Activated CD8-positive, alpha-beta T cell treated with anti-CD3 and anti-CD28 coated beads for 36 hours (primary cell): ENCODE measurements around the gene PLCB4. TPM values are rescaled to one million over a fixed set of nuclear protein-coding genes. Genes with fewer than 3 reads are reported as not detected.
A peak's percentile ranks its signal among the peaks of the same experiment; 100 is the strongest.

Experiments used
- ATAC-seq: fragments of 200-7000 bp; cut with Tn5 transposase; one replicate; pipeline ENCODE4 v1.10.0; 2021; ENCODE audit warnings: mild to moderate bottlenecking, moderate library complexity
- CTCF ChIA-PET: fragments of 350-600 bp; sonication (Branson Sonifier 250); formaldehyde crosslinking; loops from one replicate; lab custom pipeline; 2021; ENCODE audit warnings: antibody characterized with exemption; lab: Charles Lee
- POLR2A ChIA-PET: fragments of 350-600 bp; sonication (Branson Sonifier 250); formaldehyde crosslinking; loops from one replicate; lab custom pipeline; 2021; ENCODE audit warnings: antibody characterized with exemption; lab: Charles Lee
- DNase-seq: peaks from one replicate; pipeline ENCODE4 v3.0.0-alpha.2; 2020
- H3K27ac Mint-ChIP-seq: one replicate; pipeline ENCODE4 v1.8.0; 2021; ENCODE audit warnings: mild to moderate bottlenecking, mixed read lengths
- H3K27me3 Mint-ChIP-seq: one replicate; pipeline ENCODE4 v1.8.0; 2021; ENCODE audit warnings: mixed read lengths
- H3K36me3 Mint-ChIP-seq: one replicate; pipeline ENCODE4 v1.8.0; 2021; ENCODE audit warnings: low read depth, mixed read lengths
- H3K4me1 Mint-ChIP-seq: one replicate; pipeline ENCODE4 v1.8.0; 2021; ENCODE audit warnings: low read depth, mixed read lengths
- H3K4me3 Mint-ChIP-seq: one replicate; pipeline ENCODE4 v1.8.0; 2021; ENCODE audit warnings: mild to moderate bottlenecking, moderate library complexity, mixed read lengths
- H3K9me3 Mint-ChIP-seq: one replicate; pipeline ENCODE4 v1.8.0; 2021; ENCODE audit warnings: mixed read lengths
- intact Hi-C: fragments of 100-400 bp; cut with micrococcal nuclease; formaldehyde crosslinking; loops from one replicate; pipeline ENCODE4 v1.10.0; 2022
- total RNA-seq, 2 experiments: library from RNA; stranded (reverse); gene quantifications; one replicate each; pipeline ENCODE4 v1.2.3, GENCODE V29; 2021
- TF ChIP-seq, protein P1 (sequence below): fragments of 200-600 bp; IDR thresholded peaks from one replicate; pipeline ENCODE4 v1.8.0; 2022; ENCODE audit warnings: antibody characterized with exemption, mild to moderate bottlenecking

PLCB4 gene
- total RNA-seq, 2 experiments from 2014 or later = not detected

DNA sequence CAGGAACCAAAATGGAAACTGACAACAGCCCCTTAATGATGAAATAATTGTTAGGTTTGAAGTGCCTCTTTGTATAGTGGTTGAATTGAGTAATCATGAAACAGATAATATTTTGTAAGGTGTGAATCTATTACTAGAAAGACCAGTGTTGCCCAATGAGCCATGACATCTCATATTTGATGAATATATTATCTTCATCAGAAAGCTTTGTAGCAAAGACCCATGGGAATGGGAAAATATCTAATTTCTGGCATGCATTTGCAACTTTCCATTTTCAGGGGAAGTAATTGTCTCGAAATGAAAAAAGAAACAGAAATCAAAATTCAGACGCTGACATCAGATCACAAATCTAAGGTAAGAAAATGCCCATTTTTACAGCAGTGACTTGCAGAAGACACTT is 388.2 kb downstream of the PLCB4 start:
- no peaks in the 10 kb centered on the region for H3K4me1 Mint-ChIP-seq
- ChIA-PET CTCF (interaction anchor here (0.8 to 2.6 kb wide), 6 partner anchors 9 to 160 kb away, joined by 3 to 7 read pairs (median 4); no protein-coding TSS in a partner anchor), POLR2A (no interaction called here)
- H3K4me3 Mint-ChIP-seq = no peak overlapping the region
- no peaks in the 10 kb centered on the region for H3K36me3 Mint-ChIP-seq
- TF ChIP-seq, protein P1, sequence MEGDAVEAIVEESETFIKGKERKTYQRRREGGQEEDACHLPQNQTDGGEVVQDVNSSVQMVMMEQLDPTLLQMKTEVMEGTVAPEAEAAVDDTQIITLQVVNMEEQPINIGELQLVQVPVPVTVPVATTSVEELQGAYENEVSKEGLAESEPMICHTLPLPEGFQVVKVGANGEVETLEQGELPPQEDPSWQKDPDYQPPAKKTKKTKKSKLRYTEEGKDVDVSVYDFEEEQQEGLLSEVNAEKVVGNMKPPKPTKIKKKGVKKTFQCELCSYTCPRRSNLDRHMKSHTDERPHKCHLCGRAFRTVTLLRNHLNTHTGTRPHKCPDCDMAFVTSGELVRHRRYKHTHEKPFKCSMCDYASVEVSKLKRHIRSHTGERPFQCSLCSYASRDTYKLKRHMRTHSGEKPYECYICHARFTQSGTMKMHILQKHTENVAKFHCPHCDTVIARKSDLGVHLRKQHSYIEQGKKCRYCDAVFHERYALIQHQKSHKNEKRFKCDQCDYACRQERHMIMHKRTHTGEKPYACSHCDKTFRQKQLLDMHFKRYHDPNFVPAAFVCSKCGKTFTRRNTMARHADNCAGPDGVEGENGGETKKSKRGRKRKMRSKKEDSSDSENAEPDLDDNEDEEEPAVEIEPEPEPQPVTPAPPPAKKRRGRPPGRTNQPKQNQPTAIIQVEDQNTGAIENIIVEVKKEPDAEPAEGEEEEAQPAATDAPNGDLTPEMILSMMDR = no peak
- ATAC-seq (no peak), DNase-seq (no peak)
- intact Hi-C loops = no loop called here
- H3K27ac Mint-ChIP-seq = no peak overlapping the region
- H3K9me3 Mint-ChIP-seq = no peaks in the 10 kb centered on the region
- no peaks in the 10 kb centered on the region for H3K27me3 Mint-ChIP-seq

DNA sequence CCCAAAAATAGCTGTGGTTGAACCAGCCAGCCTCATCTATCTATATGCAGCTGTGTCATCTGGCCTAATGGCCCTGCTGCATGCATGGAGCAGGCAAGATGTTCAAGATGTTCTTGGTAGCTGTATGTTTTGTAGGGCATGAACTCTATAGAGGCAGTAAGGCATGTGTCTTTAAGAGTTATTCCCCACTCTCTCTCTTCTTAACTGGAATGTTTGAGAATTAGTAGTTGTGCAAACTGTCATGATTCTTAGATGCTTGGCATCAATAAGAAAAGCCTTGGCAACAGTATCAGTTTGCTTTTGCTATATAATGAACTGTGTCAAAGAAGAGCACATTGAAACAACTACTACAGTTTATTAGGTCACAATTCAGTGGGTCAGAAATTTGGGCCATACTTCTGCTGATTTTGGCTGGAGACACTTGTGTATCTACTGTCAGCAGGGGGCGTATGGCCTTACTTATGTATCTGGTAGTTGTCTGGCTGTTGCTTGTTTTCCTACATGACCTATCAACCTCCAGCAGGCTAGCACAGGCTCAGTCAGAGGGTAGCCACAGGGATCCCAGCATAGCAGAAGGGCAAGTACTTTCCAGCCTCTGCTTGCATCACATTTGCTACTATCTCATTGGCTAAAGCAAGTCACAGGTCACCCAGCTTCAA is 389.4 kb downstream of the PLCB4 start:
- Mint-ChIP-seq H3K36me3 (no peaks in the 10 kb centered on the region), H3K4me3 (no peak overlapping the region)
- CTCF ChIA-PET = interaction anchor here (1.2 to 2.6 kb wide), 5 partner anchors 9 to 159 kb away, joined by 3 to 7 read pairs (median 4); no protein-coding TSS in a partner anchor

DNA sequence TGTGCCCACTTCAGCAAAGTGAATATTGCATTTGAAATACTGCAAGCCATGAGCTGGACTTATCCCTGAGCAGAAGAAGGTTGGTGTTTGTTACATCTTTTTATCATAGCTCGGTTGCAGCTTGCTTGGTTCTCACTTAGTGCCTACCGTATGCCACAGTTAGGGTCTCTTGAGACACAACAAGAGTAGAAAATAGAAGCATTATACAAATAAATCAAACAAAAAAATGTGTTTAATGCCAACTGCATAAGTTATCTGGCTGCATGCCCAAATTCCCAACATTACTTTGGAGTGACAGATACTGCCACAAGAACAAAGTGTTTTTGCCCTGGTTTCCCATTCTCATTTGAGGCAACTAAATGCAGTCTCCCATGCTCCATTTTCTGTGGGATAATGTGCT is 391.6 kb downstream of the PLCB4 start:
- no peak overlapping the region for H3K27ac Mint-ChIP-seq
- H3K9me3 Mint-ChIP-seq = peaks cover 5% of the 10 kb centered on the region
- CTCF ChIA-PET = no interaction called here
- H3K4me1 Mint-ChIP-seq = no peaks in the 10 kb centered on the region
- ATAC-seq (no peak), DNase-seq (no peak)
- H3K4me3 Mint-ChIP-seq = no peak overlapping the region
- POLR2A ChIA-PET = no interaction called here
- no peaks in the 10 kb centered on the region for H3K36me3 Mint-ChIP-seq
- intact Hi-C loops = no loop called here
- no peaks in the 10 kb centered on the region for H3K27me3 Mint-ChIP-seq
- TF ChIP-seq, protein P1 = no peak

More for the DNA sequence above, 389.4 kb downstream of the PLCB4 start:
- no peak for DNase-seq
- TF ChIP-seq, protein P1 = no peak
- Mint-ChIP-seq H3K9me3 (no peaks in the 10 kb centered on the region), H3K4me1 (no peaks in the 10 kb centered on the region), H3K27me3 (no peaks in the 10 kb centered on the region), H3K27ac (no peak overlapping the region)
- intact Hi-C loops = no loop called here
- no peak for ATAC-seq
- POLR2A ChIA-PET = no interaction called here

DNA sequence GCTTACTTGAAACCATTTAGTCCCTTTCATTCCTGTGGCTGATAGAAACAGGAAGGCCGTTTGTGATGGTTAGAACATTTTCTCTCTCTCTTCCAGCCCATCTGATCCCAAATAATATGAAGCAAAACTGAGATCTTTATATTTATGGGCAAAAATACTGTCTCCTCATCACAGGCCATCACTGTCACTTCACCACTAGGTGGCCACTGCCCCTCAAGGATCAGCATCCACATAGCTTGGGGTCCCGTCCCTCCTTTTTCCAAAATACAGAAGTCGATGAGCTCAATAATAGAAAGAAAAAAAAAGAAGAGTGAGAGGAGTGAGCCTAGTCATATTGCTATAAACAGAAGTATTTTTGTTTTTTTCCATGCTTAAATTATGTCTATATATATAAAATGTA is 399.1 kb downstream of the PLCB4 start:
- peaks cover 11% of the 10 kb centered on the region for H3K9me3 Mint-ChIP-seq
- H3K27ac Mint-ChIP-seq = no peak overlapping the region
- no peak overlapping the region for H3K4me3 Mint-ChIP-seq
- no peaks in the 10 kb centered on the region for H3K27me3 Mint-ChIP-seq
- ChIA-PET CTCF (interaction anchor here (1.0 to 1.5 kb wide), 2 partner anchors 11 to 18 kb away, joined by 3 to 4 read pairs; no protein-coding TSS in a partner anchor), POLR2A (no interaction called here)
- TF ChIP-seq, protein P1 = peak; percentile 43
- H3K4me1 Mint-ChIP-seq = no peaks in the 10 kb centered on the region
- ATAC-seq (no peak), DNase-seq (no peak)
- intact Hi-C loops = no loop called here
- no peaks in the 10 kb centered on the region for H3K36me3 Mint-ChIP-seq

DNA sequence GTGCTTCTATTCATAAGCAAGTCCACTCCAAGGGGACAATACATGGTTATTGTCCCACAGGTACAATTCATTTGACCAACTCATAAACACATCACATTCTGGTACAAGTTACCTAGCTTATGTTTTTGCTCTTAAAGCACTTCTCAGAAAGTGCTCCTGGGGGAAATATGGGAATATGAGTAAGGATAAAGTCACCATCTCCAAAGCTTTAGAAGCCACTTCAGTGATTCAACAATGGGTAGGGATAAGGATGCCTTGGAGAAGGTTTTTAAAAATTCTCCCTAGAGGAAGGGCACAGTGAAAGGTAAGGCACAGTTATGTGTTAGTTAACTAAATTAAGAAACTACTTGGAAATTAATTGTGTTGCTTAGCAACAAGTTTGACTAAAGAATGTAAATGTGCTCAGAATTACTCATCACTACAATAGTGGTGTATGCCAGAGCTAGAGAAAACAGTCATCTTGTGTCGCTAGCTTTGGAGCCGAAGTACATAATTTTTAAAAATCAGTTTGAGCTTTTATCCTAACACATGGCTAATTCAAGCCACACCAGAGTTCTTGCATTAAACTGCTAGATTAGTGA is 406.0 kb downstream of the PLCB4 start:
- ChIA-PET CTCF (interaction anchor here (1.4 kb wide), 1 partner anchor 17 kb away, joined by 3 read pairs; no protein-coding TSS in a partner anchor), POLR2A (no interaction called here)
- H3K9me3 Mint-ChIP-seq = no peaks in the 10 kb centered on the region
- H3K27me3 Mint-ChIP-seq = no peaks in the 10 kb centered on the region
- no peak overlapping the region for H3K4me3 Mint-ChIP-seq
- no peak overlapping the region for H3K27ac Mint-ChIP-seq
- no peaks in the 10 kb centered on the region for H3K36me3 Mint-ChIP-seq
- intact Hi-C loops = no loop called here
- ATAC-seq = no peak
- DNase-seq = no peak
- H3K4me1 Mint-ChIP-seq = no peaks in the 10 kb centered on the region
- TF ChIP-seq, protein P1 = no peak
